BLaER1 treated with 17β-estradiol and CSF1 and Interleukin-3, amounts not matched to agents 10 nM and 100 nM (cell line): Measurements from ENCODE around the gene PER1.

Source experiments
- H3K27ac ChIP-seq, 11 experiments: shearing (Covaris generic); formaldehyde crosslinking; 2 replicates each; pipeline ENCODE4 v1.8.1; 2022
- H3K27me3 ChIP-seq, 11 experiments: shearing (Covaris generic); formaldehyde crosslinking; 2 replicates each; pipeline ENCODE4 v1.8.1; 2022
- H3K36me3 ChIP-seq, 11 experiments: shearing (Covaris generic); formaldehyde crosslinking; 2 replicates each; pipeline ENCODE4 v1.8.1; 2022
- H3K4me1 ChIP-seq, 10 experiments: shearing (Covaris generic); formaldehyde crosslinking; 2 replicates each; pipeline ENCODE4 v1.8.1; 2022
- H3K4me2 ChIP-seq, 11 experiments: shearing (Covaris generic); formaldehyde crosslinking; 2 replicates each; pipeline ENCODE4 v1.8.1; 2022
- H3K4me3 ChIP-seq, 10 experiments: shearing (Covaris generic); formaldehyde crosslinking; 2 replicates each; pipeline ENCODE4 v1.8.1; 2022
- H3K9ac ChIP-seq, 11 experiments: shearing (Covaris generic); formaldehyde crosslinking; 2 replicates each; pipeline ENCODE4 v1.8.1; 2022
- H3K9me3 ChIP-seq, 11 experiments: shearing (Covaris generic); formaldehyde crosslinking; replicated peaks in 1 of 11; 2 replicates each; pipeline ENCODE4 v1.8.1; 2022
- H4K20me1 ChIP-seq, 11 experiments: shearing (Covaris generic); formaldehyde crosslinking; 2 replicates each; pipeline ENCODE4 v1.8.1; 2022
- Cebpa-rat ChIP-seq, 11 experiments: shearing (Covaris generic); IDR thresholded peaks; 2 replicates each; pipeline ENCODE4 v1.8.1; 2022

The PER1 gene

GRCh38 chr17:8119581-8120519, 32.4 kb downstream of the PER1 start:
- Histone ChIP-seq H3K4me1 (peaks cover 53 to 72% (median 60%) of the 10 kb centered on the region in 10 experiments), H4K20me1 (peaks cover 5 to 53% (median 41%) of the 10 kb centered on the region in 11 experiments; a peak in 20 of 22 replicates), H3K27ac (peak overlapping the region in 9 of 11 experiments; percentile 23 to 59 (median 36); a peak in 15 of 22 replicates), H3K4me2 (peak overlapping the region; percentile 91 to 100 (median 99)), H3K4me3 (peak overlapping the region; percentile 57 to 79 (median 69)), H3K36me3 (no peaks in the 10 kb centered on the region), H3K9ac (peak overlapping the region; percentile 28 to 79 (median 65); a peak in 19 of 22 replicates), H3K27me3 (peaks cover 70 to 85% (median 82%) of the 10 kb centered on the region in 11 experiments), H3K9me3 (no peaks in the 10 kb centered on the region)
- TF ChIP-seq Cebpa-rat (IDR thresholded peaks at IDR 0.05), result no peak

GRCh38 chr17:8118769-8119580, 33.2 kb downstream of the PER1 start:
- Histone ChIP-seq H3K36me3 (no peaks in the 10 kb centered on the region), H3K27me3 (peaks cover 70 to 85% (median 82%) of the 10 kb centered on the region in 11 experiments), H3K4me1 (peaks cover 44 to 63% (median 52%) of the 10 kb centered on the region in 10 experiments), H4K20me1 (peaks cover 5 to 45% (median 33%) of the 10 kb centered on the region in 11 experiments; a peak in 20 of 22 replicates), H3K9ac (peak overlapping the region; percentile 52 to 79 (median 65); a peak in 21 of 22 replicates), H3K27ac (peak overlapping the region in 9 of 11 experiments; percentile 7 to 59 (median 32); a peak in 15 of 22 replicates), H3K9me3 (no peaks in the 10 kb centered on the region), H3K4me2 (peak overlapping the region; percentile 91 to 100 (median 99)), H3K4me3 (peak overlapping the region; percentile 57 to 79 (median 69))
- no peak for TF ChIP-seq Cebpa-rat (IDR thresholded peaks at IDR 0.05)

GRCh38 chr17:8117980-8118768, 34.0 kb downstream of the PER1 start, which contains the start of gene ALOXE3:
ALOXE3 (minus strand) TSS chr17:8118514; CDS start chr17:8117990, 524 bp downstream.
- peak within 1 kb of the TSS; percentile 91 to 100 (median 99) for H3K4me2 ChIP-seq
- H3K4me3 ChIP-seq, result peak within 1 kb of the TSS; percentile 57 to 79 (median 69)
- no peaks in the 10 kb centered on the region for H3K36me3 ChIP-seq
- peak within 1 kb of the TSS in 9 of 11 experiments; percentile 7 to 59 (median 32); a peak in 15 of 22 replicates for H3K27ac ChIP-seq
- H4K20me1 ChIP-seq, result peaks cover 5 to 37% (median 25%) of the 10 kb centered on the region in 11 experiments; a peak in 20 of 22 replicates
- no peak for TF ChIP-seq Cebpa-rat (IDR thresholded peaks at IDR 0.05)
- peaks cover 36 to 55% (median 44%) of the 10 kb centered on the region in 10 experiments for H3K4me1 ChIP-seq
- peak within 1 kb of the TSS; percentile 52 to 79 (median 65); a peak in 21 of 22 replicates for H3K9ac ChIP-seq
- H3K27me3 ChIP-seq, result peaks cover 63 to 85% (median 82%) of the 10 kb centered on the region in 11 experiments
- no peaks in the 10 kb centered on the region for H3K9me3 ChIP-seq

GRCh38 chr17:8117367-8117979, 34.7 kb downstream of the PER1 start:
- Histone ChIP-seq H3K9me3 (no peaks in the 10 kb centered on the region), H3K27me3 (peaks cover 56 to 85% (median 78%) of the 10 kb centered on the region in 11 experiments), H3K4me3 (peak overlapping the region; percentile 57 to 79 (median 69)), H3K4me2 (peak overlapping the region; percentile 91 to 100 (median 99)), H3K9ac (peak overlapping the region; percentile 52 to 79 (median 65); a peak in 19 of 22 replicates), H3K27ac (no peak overlapping the region), H4K20me1 (peaks cover 2 to 30% (median 18%) of the 10 kb centered on the region in 11 experiments; a peak in 18 of 22 replicates), H3K36me3 (no peaks in the 10 kb centered on the region), H3K4me1 (peaks cover 29 to 48% (median 38%) of the 10 kb centered on the region in 10 experiments)
- no peak for TF ChIP-seq Cebpa-rat (IDR thresholded peaks at IDR 0.05)

GRCh38 chr17:8116776-8117175, 35.4 kb downstream of the PER1 start:
- H4K20me1 ChIP-seq, result peaks cover 0 to 25% (median 14%) of the 10 kb centered on the region in 11 experiments; a peak in 14 of 22 replicates
- no peaks in the 10 kb centered on the region for H3K36me3 ChIP-seq
- peaks cover 53 to 85% (median 78%) of the 10 kb centered on the region in 11 experiments for H3K27me3 ChIP-seq
- H3K4me2 ChIP-seq, result peak overlapping the region; percentile 91 to 100 (median 99); a peak in 18 of 22 replicates
- H3K4me3 ChIP-seq, result peak overlapping the region in 5 of 10 experiments; percentile 68 to 78 (median 70); a peak in 8 of 20 replicates
- no peak overlapping the region for H3K9ac ChIP-seq
- no peaks in the 10 kb centered on the region for H3K9me3 ChIP-seq
- no peak overlapping the region for H3K27ac ChIP-seq
- TF ChIP-seq Cebpa-rat (IDR thresholded peaks at IDR 0.05), result no peak
- peaks cover 28 to 41% (median 35%) of the 10 kb centered on the region in 10 experiments for H3K4me1 ChIP-seq

- peaks cover 0 to 22% (median 7%) of the 10 kb centered on the region in 10 experiments; a peak in 12 of 20 replicates for H3K4me1 ChIP-seq
- H3K27ac ChIP-seq, result no peak overlapping the region
- H3K9me3 ChIP-seq, result no peaks in the 10 kb centered on the region
- H3K9ac ChIP-seq, result no peak overlapping the region
- no peaks in the 10 kb centered on the region for H3K36me3 ChIP-seq
- no peak overlapping the region for H3K4me3 ChIP-seq
- H3K4me2 ChIP-seq, result no peak overlapping the region
- TF ChIP-seq Cebpa-rat (IDR thresholded peaks at IDR 0.05), result no peak
- H3K27me3 ChIP-seq, result peaks cover 30 to 67% (median 52%) of the 10 kb centered on the region in 11 experiments
- H4K20me1 ChIP-seq, result peaks cover 0 to 11% (median 0%) of the 10 kb centered on the region in 11 experiments; a peak in 2 of 22 replicates
Observed at GRCh38 chr17:8110907-8111306, 41.3 kb downstream of the PER1 start.

- H3K9me3 ChIP-seq, result no peaks in the 10 kb centered on the region
- no peaks in the 10 kb centered on the region for H3K36me3 ChIP-seq
- no peak overlapping the region; a peak in 1 of 20 replicates for H3K4me3 ChIP-seq
- peaks cover 26 to 63% (median 47%) of the 10 kb centered on the region in 11 experiments for H3K27me3 ChIP-seq
- H3K4me1 ChIP-seq, result peaks cover under 1 to 22% (median 8%) of the 10 kb centered on the region in 10 experiments; a peak in 15 of 20 replicates
- TF ChIP-seq Cebpa-rat (IDR thresholded peaks at IDR 0.05), result no peak
- H3K4me2 ChIP-seq, result peak overlapping the region; percentile 52 to 82 (median 70); a peak in 21 of 22 replicates
- H3K9ac ChIP-seq, result no peak overlapping the region
- H3K27ac ChIP-seq, result no peak overlapping the region
- peaks cover 0 to 11% (median 0%) of the 10 kb centered on the region in 11 experiments; a peak in 1 of 22 replicates for H4K20me1 ChIP-seq
Observed at GRCh38 chr17:8110456-8110804, 41.8 kb downstream of the PER1 start.
